IPS DF 6.9 (cell line): ENCODE measurements around the gene SEBOX.
A peak's percentile ranks its signal among the peaks of the same experiment; 100 is the strongest.

Source experiments
- DNase-seq: peaks from one replicate; pipeline ENCODE4 v3.0.0-alpha.2; 2013; ENCODE audit warnings: low read depth, low spot score
- H3K27ac ChIP-seq: one replicate; pipeline ENCODE4 v1.5.1; 2013; ENCODE audit warnings: low read length, control low read depth
- H3K27me3 ChIP-seq: 2 replicates; pipeline ENCODE4 v1.6.1; 2013; ENCODE audit warnings: mild to moderate bottlenecking, low read length; ENCODE audit not compliant: control insufficient read depth, insufficient read depth
- H3K36me3 ChIP-seq: 2 replicates; pipeline ENCODE4 v1.6.1; 2013; ENCODE audit warnings: low read length; ENCODE audit not compliant: control insufficient read depth, insufficient read depth
- H3K4me1 ChIP-seq: 2 replicates; pipeline ENCODE4 v1.6.1; 2013; ENCODE audit warnings: low read length; ENCODE audit not compliant: control insufficient read depth, insufficient read depth
- H3K4me3 ChIP-seq: 2 replicates; pipeline ENCODE4 v1.5.1; 2013; ENCODE audit warnings: mild to moderate bottlenecking, low read length
- H3K9me3 ChIP-seq: 2 replicates; pipeline ENCODE4 v1.6.1; 2013; ENCODE audit warnings: low read length, inconsistent platforms; ENCODE audit not compliant: control insufficient read depth, insufficient read depth
- WGBS: extraction: QIAGEN DNeasy Blood & Tissue Kit; methylation state at CpG from one replicate; pipeline ENCODE4 v1.1.7; 2013; ENCODE audit warnings: mixed read lengths, missing lambda C conversion rate; ENCODE audit not compliant: insufficient read length, insufficient coverage; 5-methylcytosine and 5-hydroxymethylcytosine counted together

The SEBOX gene

GRCh38 chr17:28320215-28321061 is 44.6 kb downstream of the SEBOX start:
- Histone ChIP-seq H3K27me3 (no peaks in the 10 kb centered on the region), H3K9me3 (no peaks in the 10 kb centered on the region), H3K27ac (no peak overlapping the region), H3K36me3 (no peaks in the 10 kb centered on the region), H3K4me1 (no peaks in the 10 kb centered on the region; the same call in 1 of the 2 replicates), H3K4me3 (peak overlapping the region; percentile 68; the same call in 1 of the 2 replicates)
- no CpG with 5 or more reads among the region's 8 CpGs for WGBS
- no peak for DNase-seq

GRCh38 chr17:28319598-28319935 is 45.4 kb downstream of the SEBOX start:
- Histone ChIP-seq H3K27me3 (no peaks in the 10 kb centered on the region), H3K4me1 (no peaks in the 10 kb centered on the region; the same call in 1 of the 2 replicates), H3K36me3 (no peaks in the 10 kb centered on the region), H3K27ac (no peak overlapping the region), H3K4me3 (peak overlapping the region; percentile 68), H3K9me3 (no peaks in the 10 kb centered on the region)
- WGBS = no CpG with 5 or more reads among the region's 7 CpGs
- no peak for DNase-seq

GRCh38 chr17:28318759-28319597 is 46.0 kb downstream of the SEBOX start, which contains the start of gene TMEM97:
TSS of gene TMEM97 (plus strand) at chr17:28319200. CDS start at chr17:28319240, 40 bp downstream.
- WGBS = no CpG with 5 or more reads among the region's 72 CpGs
- no peaks in the 10 kb centered on the region; the same call in 1 of the 2 replicates for H3K4me1 ChIP-seq
- no peak within 1 kb of the TSS for H3K27ac ChIP-seq
- no peaks in the 10 kb centered on the region for H3K27me3 ChIP-seq
- H3K36me3 ChIP-seq = no peaks in the 10 kb centered on the region
- DNase-seq = peak; percentile 89
- peak within 1 kb of the TSS; percentile 68 for H3K4me3 ChIP-seq
- no peaks in the 10 kb centered on the region for H3K9me3 ChIP-seq

GRCh38 chr17:28317966-28318758 is 46.8 kb downstream of the SEBOX start:
- Histone ChIP-seq H3K27ac (no peak overlapping the region), H3K4me3 (peak overlapping the region; percentile 68; the same call in 1 of the 2 replicates), H3K36me3 (no peaks in the 10 kb centered on the region), H3K9me3 (no peaks in the 10 kb centered on the region), H3K4me1 (no peaks in the 10 kb centered on the region; the same call in 1 of the 2 replicates), H3K27me3 (no peaks in the 10 kb centered on the region)
- DNase-seq = no peak
- WGBS = no CpG with 5 or more reads among the region's 40 CpGs

GRCh38 chr17:28317099-28317965 is 47.7 kb downstream of the SEBOX start:
- WGBS = no CpG with 5 or more reads among the region's 21 CpGs
- H3K4me3 ChIP-seq = no peak overlapping the region; the same call in 1 of the 2 replicates
- no peaks in the 10 kb centered on the region; the same call in 1 of the 2 replicates for H3K4me1 ChIP-seq
- no peak overlapping the region for H3K27ac ChIP-seq
- DNase-seq = no peak
- H3K9me3 ChIP-seq = no peaks in the 10 kb centered on the region
- H3K27me3 ChIP-seq = no peaks in the 10 kb centered on the region
- H3K36me3 ChIP-seq = no peaks in the 10 kb centered on the region

GRCh38 chr17:28315846-28316705 is 48.9 kb downstream of the SEBOX start:
- H3K27me3 ChIP-seq = no peaks in the 10 kb centered on the region
- no peaks in the 10 kb centered on the region; the same call in 1 of the 2 replicates for H3K4me1 ChIP-seq
- H3K4me3 ChIP-seq = no peak overlapping the region
- no peak overlapping the region for H3K27ac ChIP-seq
- DNase-seq = no peak
- no CpG with 5 or more reads among the region's 4 CpGs for WGBS
- H3K9me3 ChIP-seq = no peaks in the 10 kb centered on the region
- H3K36me3 ChIP-seq = no peaks in the 10 kb centered on the region

GRCh38 chr17:28313841-28314240 is 51.2 kb downstream of the SEBOX start:
- no peaks in the 10 kb centered on the region for H3K36me3 ChIP-seq
- H3K27me3 ChIP-seq = no peaks in the 10 kb centered on the region
- no peak overlapping the region for H3K4me3 ChIP-seq
- H3K9me3 ChIP-seq = no peaks in the 10 kb centered on the region
- no peak for DNase-seq
- H3K27ac ChIP-seq = no peak overlapping the region
- H3K4me1 ChIP-seq = no peaks in the 10 kb centered on the region; the same call in 1 of the 2 replicates
- WGBS = no CpG with 5 or more reads among the region's 2 CpGs
